HCEC 1CT (cell line): ENCODE results near the gene SCYL1.

Experiments used
- DNase-seq: peaks from one replicate; pipeline ENCODE4 v3.0.0-alpha.2; 2017

The SCYL1 gene

GRCh38 chr11:65524741-65525545 lies at the start of gene SCYL1:
TSS of gene SCYL1 (plus strand) at chr11:65525083. CDS start at chr11:65525154, 71 bp downstream.
- peak; percentile 79 for DNase-seq

- no peak for DNase-seq
These were observed 48.2 kb upstream of the SCYL1 start for GRCh38 chr11:65476632-65477148.

- peak; percentile 96 for DNase-seq
These were observed 47.5 kb upstream of the SCYL1 start for GRCh38 chr11:65477149-65477965.

DNA sequence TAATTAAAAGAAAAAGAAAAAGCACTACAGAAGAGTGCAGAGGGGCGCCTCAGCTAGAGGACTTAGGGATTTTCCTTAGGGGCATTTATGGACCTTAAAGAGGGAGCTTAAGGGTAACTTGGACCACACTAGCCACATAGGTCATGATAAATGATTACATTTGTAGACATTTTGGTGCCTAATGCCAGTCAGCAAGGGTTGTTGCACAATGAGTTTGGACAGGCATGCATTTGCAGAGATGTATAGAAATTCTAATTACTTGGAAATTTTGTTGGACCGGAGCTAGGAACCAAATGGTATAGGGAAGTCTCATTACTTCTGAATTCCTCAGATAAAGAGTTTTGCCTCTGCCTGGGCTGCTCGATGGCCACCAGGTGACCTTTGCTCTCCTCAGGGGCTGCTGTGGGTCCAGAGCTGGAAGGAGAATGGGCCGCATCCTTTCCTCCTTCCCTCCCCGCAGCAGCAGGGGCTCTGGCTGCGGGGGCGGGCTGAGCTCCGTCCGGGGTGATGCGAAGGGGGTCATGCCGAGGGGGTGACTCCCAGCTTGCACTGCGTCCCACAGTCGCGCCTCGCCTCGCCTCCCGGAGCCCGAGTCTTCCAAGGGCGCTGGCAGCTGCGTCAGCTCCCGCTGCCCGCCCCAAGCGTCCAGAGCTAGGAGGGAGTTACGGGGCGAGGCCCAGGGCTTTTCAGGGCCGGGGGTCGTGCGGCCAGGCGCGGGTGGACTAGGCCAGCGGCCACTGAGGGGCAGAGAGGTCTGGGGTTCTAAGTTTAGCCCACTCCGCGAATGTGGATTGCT lies 46.3 kb upstream of the SCYL1 start:
- DNase-seq: peak; percentile 74

DNA sequence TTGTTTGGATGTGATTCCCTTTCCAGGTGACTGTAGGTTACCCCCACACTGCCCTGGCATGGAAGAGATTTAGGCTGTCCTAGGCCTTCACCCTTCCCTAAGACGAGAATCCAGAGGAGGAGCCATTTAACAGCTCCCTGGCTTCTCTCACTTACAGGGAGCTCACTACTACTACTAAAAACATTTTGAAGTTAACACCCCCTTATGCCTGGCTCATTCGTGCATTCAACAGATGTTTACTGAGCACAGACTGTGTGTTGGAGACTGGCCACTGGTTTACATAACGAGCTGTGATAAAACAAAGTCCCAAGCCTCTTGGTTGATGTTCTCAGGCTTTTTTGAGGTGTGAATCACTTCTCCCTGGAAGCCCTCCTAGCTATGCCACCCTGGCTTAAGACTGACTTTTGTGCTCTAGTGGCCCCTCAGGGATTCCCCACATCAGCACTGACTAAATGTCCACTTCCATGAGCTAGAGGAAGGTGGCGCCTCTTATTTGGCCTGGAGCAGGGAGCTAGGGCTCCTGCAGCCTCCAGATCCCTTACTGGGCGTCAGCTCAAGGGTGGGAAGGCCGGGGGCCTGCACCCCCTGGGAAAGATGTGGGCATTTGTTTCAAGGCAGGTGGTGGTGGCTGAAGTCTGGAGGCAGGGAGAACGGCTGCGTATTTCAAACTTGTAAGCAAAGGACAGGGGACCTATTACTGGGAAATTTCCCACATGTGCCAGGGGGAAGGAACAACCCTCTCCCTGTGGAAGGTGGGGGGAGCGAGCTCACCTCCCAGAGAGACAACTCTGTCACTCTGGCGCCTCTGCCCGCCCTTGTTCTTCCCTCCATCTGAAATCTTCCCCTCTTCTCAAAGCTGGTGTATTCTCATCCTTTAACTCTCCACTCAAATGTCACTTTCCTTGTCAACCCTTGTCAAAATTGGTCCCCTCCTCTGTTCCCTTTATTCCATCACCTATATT lies 45.4 kb upstream of the SCYL1 start:
- peak; percentile 92 for DNase-seq

- no peak for DNase-seq
These were observed 42.5 kb upstream of the SCYL1 start for GRCh38 chr11:65482306-65482850.

- peak; percentile 5 for DNase-seq
These were observed 39.0 kb upstream of the SCYL1 start for GRCh38 chr11:65485920-65486219.

- DNase-seq: no peak
These were observed 38.1 kb upstream of the SCYL1 start for GRCh38 chr11:65486570-65487466.

- DNase-seq: peak; percentile 100
These were observed 37.2 kb upstream of the SCYL1 start for GRCh38 chr11:65487467-65488272.

- peak; percentile 63 for DNase-seq
These were observed 36.4 kb upstream of the SCYL1 start for GRCh38 chr11:65488273-65489034.

DNA sequence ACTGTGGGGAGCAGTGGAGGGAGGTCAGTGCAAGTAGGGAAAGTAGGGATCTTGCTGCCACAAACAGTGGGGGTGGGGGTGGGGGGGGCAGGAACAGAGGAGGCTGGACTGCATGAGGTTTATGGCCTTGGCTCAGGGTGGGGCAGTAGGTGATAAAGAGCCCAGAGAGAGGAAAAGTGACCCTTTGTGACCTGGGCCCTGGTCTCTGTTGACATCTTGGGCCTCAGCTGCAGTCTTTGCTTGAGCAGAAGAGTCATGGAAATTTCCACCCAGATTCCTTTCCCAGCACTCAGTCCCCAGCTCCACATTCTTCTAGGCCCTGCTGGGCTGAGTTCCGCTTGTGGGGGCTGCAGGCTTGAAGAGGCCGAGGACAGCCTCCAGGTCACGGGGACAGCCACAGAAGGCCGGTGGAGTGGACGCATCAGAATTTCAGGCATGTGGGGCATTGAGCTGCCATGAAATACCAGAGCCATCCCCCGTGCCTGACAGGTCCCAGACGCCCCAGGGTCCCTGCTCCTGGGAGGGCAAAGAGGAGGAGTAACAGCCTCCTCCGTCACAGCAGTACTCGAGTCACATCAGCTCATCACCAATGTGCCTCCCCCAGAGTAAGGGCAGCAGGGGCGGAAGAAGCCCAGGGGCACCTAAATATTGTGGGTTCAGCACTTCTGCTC lies 35.7 kb upstream of the SCYL1 start:
- peak; percentile 89 for DNase-seq

GRCh38 chr11:65489706-65490320 lies 35.1 kb upstream of the SCYL1 start:
- DNase-seq: peak; percentile 64

DNA sequence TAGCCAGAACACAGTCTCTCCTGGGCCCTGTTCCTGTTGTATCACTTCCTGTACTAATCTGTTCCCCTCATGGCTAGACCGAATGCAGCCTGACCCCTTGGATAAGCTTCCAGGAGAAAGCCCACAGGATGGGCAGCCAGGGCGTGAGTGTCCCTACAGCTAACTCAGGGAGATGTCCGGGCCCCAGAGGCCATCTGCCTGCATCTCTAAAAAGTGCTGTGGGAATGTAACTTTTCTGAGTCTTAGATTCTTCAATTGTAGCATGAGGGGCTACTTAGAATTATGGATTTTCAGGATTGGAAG lies 33.8 kb upstream of the SCYL1 start:
- DNase-seq: peak; percentile 5

GRCh38 chr11:65491614-65492386 lies 33.1 kb upstream of the SCYL1 start:
- DNase-seq: peak; percentile 91

DNA sequence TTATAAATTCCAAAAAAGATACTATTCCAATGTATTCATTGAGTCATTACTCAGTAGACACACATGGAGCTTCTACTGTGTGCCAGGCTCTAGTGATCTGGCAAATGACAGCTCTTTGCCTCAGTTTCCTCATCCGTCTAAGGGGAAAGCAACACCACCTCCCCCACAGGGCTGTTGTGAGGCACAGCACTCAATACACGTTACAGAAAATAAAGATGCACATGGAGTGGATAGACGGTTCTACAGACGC lies 32.6 kb upstream of the SCYL1 start:
- DNase-seq: no peak

DNA sequence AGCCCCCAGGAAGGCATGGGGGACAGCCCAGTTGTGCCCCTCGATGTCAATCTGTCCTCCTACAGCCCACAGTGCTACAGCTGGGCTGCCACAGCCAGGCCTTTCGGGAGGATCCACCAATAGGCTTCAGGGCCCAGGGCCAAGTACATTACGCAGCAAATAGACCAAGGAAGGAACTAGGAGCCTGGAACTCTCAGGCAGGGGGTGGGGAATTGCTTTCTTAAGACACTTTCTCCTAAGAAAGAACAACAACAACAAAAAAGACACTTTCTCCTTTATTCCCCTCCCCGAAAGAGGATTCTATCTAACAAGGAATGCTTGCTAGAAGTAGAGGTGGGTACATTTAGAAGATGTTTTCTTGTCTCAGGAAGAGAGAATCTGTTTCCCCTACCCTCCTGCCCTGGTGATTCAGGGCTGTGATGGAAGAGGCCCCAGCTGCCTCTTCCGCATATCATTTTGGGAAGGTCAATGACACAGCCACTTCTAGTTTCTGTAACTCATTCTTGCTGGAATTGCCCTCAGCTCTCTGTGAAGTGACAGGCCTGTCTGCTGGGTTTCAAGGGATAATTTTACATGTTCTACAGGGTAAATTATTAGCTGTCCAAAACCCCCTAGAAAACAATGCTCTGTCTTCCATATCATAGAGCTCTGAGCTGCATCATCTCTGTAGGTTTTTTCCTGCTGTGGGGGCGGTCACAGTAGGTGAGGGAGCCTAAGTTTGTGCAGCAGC lies 32.1 kb upstream of the SCYL1 start:
- peak; percentile 91 for DNase-seq
